PC-9 (cell line): ENCODE measurements around the gene PUM1. TPM values are rescaled to one million over a fixed set of nuclear protein-coding genes. Genes with fewer than 3 reads are reported as not detected.
A peak's percentile ranks its signal among the peaks of the same experiment; 100 is the strongest.
"Not testable (repeated sequence)": the region's sequence is repeated elsewhere in the genome, so short reads cannot be mapped to it uniquely, and the experiment has no call there.

ENCODE experiments used
- BruUV-seq: library from RNA; stranded (reverse); fragments of 400-500 nt; replicated peaks from 2 replicates; lab custom pipeline; 2021; lab: Mats Ljungman, UMichigan
- CTCF ChIA-PET: fragments of 300-600 bp; sonication (Branson Sonifier 250); formaldehyde crosslinking; loops from one replicate; lab custom pipeline; 2022; ENCODE audit warnings: antibody characterized with exemption; lab: Charles Lee
- POLR2A ChIA-PET: fragments of 300-600 bp; sonication (Branson Sonifier 250); formaldehyde crosslinking; loops from one replicate; lab custom pipeline; 2022; ENCODE audit warnings: antibody characterized with exemption; ENCODE audit not compliant: unreplicated experiment; lab: Charles Lee
- DNase-seq, 2 experiments: peaks; one replicate each; pipeline versions ENCODE4 v3.0.0 to v3.0.0-alpha.2; 2015 to 2022; ENCODE audit warnings: mixed read lengths in 1 of 2
- H2AFZ ChIP-seq: fragments of 200-600 bp; sonication (generic); 2 replicates; pipeline ENCODE4 v1.8.1; 2017; ENCODE audit warnings: antibody characterized with exemption
- H3F3A ChIP-seq: fragments of 200-600 bp; sonication (generic); 2 replicates; pipeline ENCODE4 v1.8.1; 2017; ENCODE audit warnings: antibody characterized with exemption, mild to moderate bottlenecking, low read depth; ENCODE audit not compliant: insufficient read depth
- H3K27ac ChIP-seq: fragments of 200-600 bp; sonication (generic); 2 replicates; pipeline ENCODE4 v1.6.1; 2016; ENCODE audit warnings: mixed run types
- H3K27me3 ChIP-seq: fragments of 200-600 bp; sonication (generic); 2 replicates; pipeline ENCODE4 v1.6.1; 2016; ENCODE audit warnings: low read depth, mixed run types; ENCODE audit not compliant: insufficient read depth
- H3K36me3 ChIP-seq: fragments of 200-600 bp; sonication (generic); 2 replicates; pipeline ENCODE4 v1.6.1; 2016; ENCODE audit warnings: low read depth, mixed run types
- H3K4me1 ChIP-seq: fragments of 200-600 bp; sonication (generic); replicated peaks from 2 replicates; pipeline ENCODE4 v1.6.1; 2016; ENCODE audit warnings: mixed run types; ENCODE audit not compliant: insufficient read depth
- H3K4me2 ChIP-seq: fragments of 200-600 bp; sonication (generic); 2 replicates; pipeline ENCODE4 v1.6.1; 2017; ENCODE audit warnings: mixed run types
- H3K4me3 ChIP-seq: fragments of 200-600 bp; sonication (generic); 2 replicates; pipeline ENCODE4 v1.6.1; 2016; ENCODE audit warnings: mixed run types
- H3K79me2 ChIP-seq: fragments of 200-600 bp; sonication (generic); 2 replicates; pipeline ENCODE4 v1.6.1; 2017; ENCODE audit warnings: low read depth, mixed run types
- H3K9me2 ChIP-seq: fragments of 200-600 bp; sonication (generic); 2 replicates; pipeline ENCODE4 v1.8.1; 2017; ENCODE audit warnings: mild to moderate bottlenecking; ENCODE audit not compliant: insufficient read depth
- H3K9me3 ChIP-seq: fragments of 200-600 bp; sonication (generic); 2 replicates; pipeline ENCODE4 v1.8.1; 2016; ENCODE audit warnings: low read depth; ENCODE audit not compliant: insufficient read depth
- H4K20me1 ChIP-seq: fragments of 200-600 bp; sonication (generic); 2 replicates; pipeline ENCODE4 v1.8.1; 2017; ENCODE audit not compliant: insufficient read depth
- EZH2 ChIP-seq: fragments of 200-600 bp; sonication (generic); IDR thresholded peaks from 2 replicates; pipeline ENCODE4 v1.8.0; 2017; ENCODE audit warnings: antibody characterized with exemption, low read depth
- intact Hi-C: fragments of 100-400 bp; cut with micrococcal nuclease; formaldehyde crosslinking; loops from one replicate; pipeline ENCODE4 v1.10.0; 2022; ENCODE audit not compliant: unreplicated experiment
- total RNA-seq: library from RNA; stranded (reverse); gene quantifications from 2 replicates; pipeline ENCODE4 v1.2.3, GENCODE V29; 2021
- TF ChIP-seq, protein P1 (sequence below): fragments of 200-600 bp; sonication (generic); conservative IDR thresholded peaks from 2 replicates; pipeline ENCODE4 v1.6.1; 2017; ENCODE audit warnings: mixed run types, antibody characterized with exemption, mild to moderate bottlenecking, moderate library complexity

PUM1 gene
- total RNA-seq, 1 experiment from 2014 or later, result 117 TPM

DNA sequence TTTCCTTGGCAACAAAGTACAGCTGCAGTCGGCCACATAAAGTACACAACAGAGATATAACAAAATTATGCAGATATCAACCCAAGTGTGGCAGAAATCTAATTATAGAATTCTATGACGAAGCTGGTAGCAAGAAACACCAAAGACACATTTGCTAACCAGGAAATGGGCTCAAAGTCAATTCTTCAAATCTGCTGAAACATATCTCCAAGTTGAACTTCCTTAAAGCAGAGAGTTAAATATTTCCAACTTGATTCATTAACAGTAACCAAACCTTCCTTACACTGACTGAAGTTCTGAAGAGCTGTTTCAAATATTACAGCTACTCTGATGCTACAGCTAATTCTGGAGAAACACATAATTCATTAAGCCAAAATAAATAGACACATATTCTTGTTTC lies 89.4 kb downstream of the PUM1 start:
- POLR2A ChIA-PET, result no interaction called here
- Histone ChIP-seq H3K9me3 (no peaks in the 10 kb centered on the region), H3K4me3 (no peak overlapping the region), H3K9me2 (no peaks in the 10 kb centered on the region), H3F3A (peaks cover 28% of the 10 kb centered on the region; the same call in 1 of the 2 replicates), H3K27me3 (no peaks in the 10 kb centered on the region), H3K27ac (peak overlapping the region; percentile 11; the same call in 1 of the 2 replicates), H3K4me1 (peaks cover 21% of the 10 kb centered on the region), H3K36me3 (peaks cover 12% of the 10 kb centered on the region), H4K20me1 (peaks cover 54% of the 10 kb centered on the region), H2AFZ (no peak overlapping the region), H3K79me2 (peaks cover 43% of the 10 kb centered on the region), H3K4me2 (no peak overlapping the region)
- BruUV-seq, result no TSS peak
- CTCF ChIA-PET, result interaction anchor here (0.6 kb wide), 1 partner anchor 181 kb away, joined by 13 read pairs; no protein-coding TSS in a partner anchor
- TF ChIP-seq, protein P1, sequence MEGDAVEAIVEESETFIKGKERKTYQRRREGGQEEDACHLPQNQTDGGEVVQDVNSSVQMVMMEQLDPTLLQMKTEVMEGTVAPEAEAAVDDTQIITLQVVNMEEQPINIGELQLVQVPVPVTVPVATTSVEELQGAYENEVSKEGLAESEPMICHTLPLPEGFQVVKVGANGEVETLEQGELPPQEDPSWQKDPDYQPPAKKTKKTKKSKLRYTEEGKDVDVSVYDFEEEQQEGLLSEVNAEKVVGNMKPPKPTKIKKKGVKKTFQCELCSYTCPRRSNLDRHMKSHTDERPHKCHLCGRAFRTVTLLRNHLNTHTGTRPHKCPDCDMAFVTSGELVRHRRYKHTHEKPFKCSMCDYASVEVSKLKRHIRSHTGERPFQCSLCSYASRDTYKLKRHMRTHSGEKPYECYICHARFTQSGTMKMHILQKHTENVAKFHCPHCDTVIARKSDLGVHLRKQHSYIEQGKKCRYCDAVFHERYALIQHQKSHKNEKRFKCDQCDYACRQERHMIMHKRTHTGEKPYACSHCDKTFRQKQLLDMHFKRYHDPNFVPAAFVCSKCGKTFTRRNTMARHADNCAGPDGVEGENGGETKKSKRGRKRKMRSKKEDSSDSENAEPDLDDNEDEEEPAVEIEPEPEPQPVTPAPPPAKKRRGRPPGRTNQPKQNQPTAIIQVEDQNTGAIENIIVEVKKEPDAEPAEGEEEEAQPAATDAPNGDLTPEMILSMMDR, result no peak
- no peak for TF ChIP-seq EZH2
- no peak for DNase-seq
- intact Hi-C loops, result no loop called here

DNA sequence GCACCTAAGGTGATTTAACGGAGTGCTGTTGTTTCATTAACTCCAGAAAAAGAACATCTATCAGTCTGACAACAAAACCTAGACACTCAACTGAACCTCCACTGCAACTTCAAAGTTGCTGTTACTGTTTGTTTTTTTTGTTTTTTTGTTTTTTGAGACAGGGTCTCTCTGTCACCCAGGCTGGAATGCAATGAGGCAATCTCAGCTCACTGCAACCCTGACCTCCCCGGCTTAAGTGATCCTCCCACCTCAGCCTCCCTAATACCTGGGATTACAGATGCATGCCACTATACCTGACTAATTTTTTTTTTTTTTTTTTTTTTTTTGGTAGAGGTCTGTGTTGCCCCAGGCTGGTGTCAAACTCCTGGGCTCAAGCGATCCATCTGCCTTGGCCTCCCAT lies 90.3 kb downstream of the PUM1 start:
- Histone ChIP-seq H3K4me1 (peaks cover 21% of the 10 kb centered on the region), H3K9me3 (no peaks in the 10 kb centered on the region), H3K4me2 (no peak overlapping the region), H3K36me3 (peaks cover 12% of the 10 kb centered on the region), H3K79me2 (peaks cover 41% of the 10 kb centered on the region), H3K27me3 (no peaks in the 10 kb centered on the region), H3K27ac (no peak overlapping the region), H4K20me1 (peaks cover 46% of the 10 kb centered on the region), H2AFZ (no peak overlapping the region), H3K9me2 (no peaks in the 10 kb centered on the region), H3K4me3 (no peak overlapping the region), H3F3A (peaks cover 28% of the 10 kb centered on the region; the same call in 1 of the 2 replicates)
- TF ChIP-seq EZH2, result no peak
- TF ChIP-seq, protein P1, result no peak
- no TSS peak for BruUV-seq
- ChIA-PET POLR2A (no interaction called here), CTCF (no interaction called here)
- intact Hi-C loops, result no loop called here
- DNase-seq, result no peak

DNA sequence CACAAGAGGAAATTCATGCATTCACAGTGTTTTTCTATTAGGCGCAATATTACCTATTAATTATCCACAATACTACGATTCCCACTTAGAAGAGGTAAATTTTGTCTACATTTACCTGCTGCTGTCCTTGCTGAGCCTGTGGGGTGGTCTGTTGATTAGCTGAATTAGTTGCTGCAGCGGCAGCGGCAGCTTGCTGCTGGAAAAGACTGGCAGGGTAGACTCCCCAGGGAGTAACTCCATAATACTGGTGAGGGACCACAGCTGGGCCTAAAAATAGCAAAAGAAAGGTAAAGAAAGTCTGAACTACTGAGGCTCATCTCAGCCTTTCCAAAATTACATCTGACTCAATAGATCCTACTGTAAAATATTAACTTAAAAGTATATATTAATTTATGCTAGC lies 91.0 kb downstream of the PUM1 start:
- H3F3A ChIP-seq, result peaks cover 28% of the 10 kb centered on the region; the same call in 1 of the 2 replicates
- intact Hi-C loops, result no loop called here
- DNase-seq, result no peak
- H3K4me2 ChIP-seq, result no peak overlapping the region
- H3K9me3 ChIP-seq, result no peaks in the 10 kb centered on the region
- no peak overlapping the region for H2AFZ ChIP-seq
- H3K27me3 ChIP-seq, result no peaks in the 10 kb centered on the region
- no peak overlapping the region for H3K27ac ChIP-seq
- no peak overlapping the region for H3K4me3 ChIP-seq
- H3K79me2 ChIP-seq, result peaks cover 48% of the 10 kb centered on the region
- TF ChIP-seq, protein P1, result no peak
- no peak for TF ChIP-seq EZH2
- peaks cover 21% of the 10 kb centered on the region for H3K4me1 ChIP-seq
- no TSS peak for BruUV-seq
- H3K9me2 ChIP-seq, result no peaks in the 10 kb centered on the region
- H4K20me1 ChIP-seq, result peaks cover 44% of the 10 kb centered on the region
- CTCF ChIA-PET, result no interaction called here
- peaks cover 12% of the 10 kb centered on the region for H3K36me3 ChIP-seq
- POLR2A ChIA-PET, result no interaction called here

DNA sequence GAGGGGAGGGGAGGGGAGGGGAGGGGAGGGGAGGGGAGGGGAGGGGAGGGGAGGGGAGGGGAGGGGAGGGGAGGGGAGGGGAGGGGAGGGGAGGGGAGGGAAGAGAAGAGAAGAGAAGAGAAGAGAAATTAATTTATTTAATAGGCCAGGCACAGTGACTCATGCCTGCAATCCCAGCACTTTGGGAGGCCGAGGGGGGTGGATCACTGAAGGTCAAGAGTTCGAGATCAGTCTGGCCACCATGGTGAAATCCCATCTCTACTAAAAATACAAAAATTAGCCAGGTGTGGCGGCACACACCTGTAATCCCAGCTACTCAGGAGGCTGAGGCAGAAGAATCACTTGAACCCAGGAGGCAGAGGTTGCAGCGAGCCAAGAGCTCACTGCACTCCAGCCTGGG lies 93.2 kb downstream of the PUM1 start:
- H3K36me3 ChIP-seq, result peaks cover 14% of the 10 kb centered on the region
- BruUV-seq, H3K4me3 ChIP-seq, DNase-seq, H3K4me2 ChIP-seq, H3K27ac ChIP-seq, H3K9me3 ChIP-seq, CTCF ChIA-PET, H3K27me3 ChIP-seq, POLR2A ChIA-PET, intact Hi-C loops, H2AFZ ChIP-seq, H3K9me2 ChIP-seq: not testable (repeated sequence)
- H3K4me1 ChIP-seq, result peaks cover 13% of the 10 kb centered on the region
- H3K79me2 ChIP-seq, result peaks cover 41% of the 10 kb centered on the region
- H3F3A ChIP-seq, result peaks cover 19% of the 10 kb centered on the region; the same call in 1 of the 2 replicates
- peaks cover 54% of the 10 kb centered on the region for H4K20me1 ChIP-seq
